GM21717 (cell line): ENCODE measurements around the gene NT5DC3.
"Not testable (repeated sequence)": the region's sequence is repeated elsewhere in the genome, so short reads cannot be mapped to it uniquely, and the experiment has no call there.

Source experiments
- ATAC-seq: cut with Tn5 transposase; IDR thresholded peaks from one replicate; pipeline ENCODE4 v1.9.1; 2021; ENCODE audit warnings: mild to moderate bottlenecking, moderate library complexity; ENCODE audit not compliant: unreplicated experiment

The NT5DC3 gene

GRCh38 chr12:103811791-103812190 is 29.2 kb downstream of the NT5DC3 start:
- ATAC-seq, result no peak

GRCh38 chr12:103810111-103810510 is 30.9 kb downstream of the NT5DC3 start:
- ATAC-seq, result no peak

GRCh38 chr12:103809639-103810038 is 31.4 kb downstream of the NT5DC3 start:
- not testable (repeated sequence) for ATAC-seq

GRCh38 chr12:103809154-103809553 is 31.9 kb downstream of the NT5DC3 start:
- no peak for ATAC-seq

- ATAC-seq, result no peak
These were observed 32.7 kb downstream of the NT5DC3 start for GRCh38 chr12:103808239-103808880.

- no peak for ATAC-seq
These were observed 33.3 kb downstream of the NT5DC3 start for GRCh38 chr12:103807561-103808238.

- no peak for ATAC-seq
These were observed 34.2 kb downstream of the NT5DC3 start for GRCh38 chr12:103806803-103807202.

- ATAC-seq, result no peak
These were observed 35.2 kb downstream of the NT5DC3 start for GRCh38 chr12:103805655-103806360.

GRCh38 chr12:103803847-103804246 is 37.2 kb downstream of the NT5DC3 start:
- no peak for ATAC-seq

- no peak for ATAC-seq
These were observed 38.5 kb downstream of the NT5DC3 start for GRCh38 chr12:103802586-103802886.

- ATAC-seq, result no peak
These were observed 39.1 kb downstream of the NT5DC3 start for GRCh38 chr12:103801709-103802585.

- no peak for ATAC-seq
These were observed 40.9 kb downstream of the NT5DC3 start for GRCh38 chr12:103799857-103800771.

GRCh38 chr12:103799504-103799856 is 41.6 kb downstream of the NT5DC3 start:
- no peak for ATAC-seq

GRCh38 chr12:103798586-103798985 is 42.4 kb downstream of the NT5DC3 start:
- no peak for ATAC-seq

- ATAC-seq, result no peak
These were observed 46.5 kb downstream of the NT5DC3 start for GRCh38 chr12:103794309-103795213.

- ATAC-seq, result no peak
These were observed 47.5 kb downstream of the NT5DC3 start for GRCh38 chr12:103793512-103794045.

GRCh38 chr12:103793046-103793445 is 48.0 kb downstream of the NT5DC3 start:
- no peak for ATAC-seq

- ATAC-seq, result no peak
These were observed 49.6 kb downstream of the NT5DC3 start for GRCh38 chr12:103791350-103791920.

GRCh38 chr12:103786201-103786600 is 54.8 kb downstream of the NT5DC3 start:
- ATAC-seq, result no peak
